ENCODE results near the gene PDE2A. TPM values are rescaled to one million over a fixed set of nuclear protein-coding genes. Genes with fewer than 3 reads are reported as not detected.
A peak's percentile ranks its signal among the peaks of the same experiment; 100 is the strongest.

The PDE2A gene
- total RNA-seq, 1 experiment from 2014 or later = 0.74 TPM

DNA sequence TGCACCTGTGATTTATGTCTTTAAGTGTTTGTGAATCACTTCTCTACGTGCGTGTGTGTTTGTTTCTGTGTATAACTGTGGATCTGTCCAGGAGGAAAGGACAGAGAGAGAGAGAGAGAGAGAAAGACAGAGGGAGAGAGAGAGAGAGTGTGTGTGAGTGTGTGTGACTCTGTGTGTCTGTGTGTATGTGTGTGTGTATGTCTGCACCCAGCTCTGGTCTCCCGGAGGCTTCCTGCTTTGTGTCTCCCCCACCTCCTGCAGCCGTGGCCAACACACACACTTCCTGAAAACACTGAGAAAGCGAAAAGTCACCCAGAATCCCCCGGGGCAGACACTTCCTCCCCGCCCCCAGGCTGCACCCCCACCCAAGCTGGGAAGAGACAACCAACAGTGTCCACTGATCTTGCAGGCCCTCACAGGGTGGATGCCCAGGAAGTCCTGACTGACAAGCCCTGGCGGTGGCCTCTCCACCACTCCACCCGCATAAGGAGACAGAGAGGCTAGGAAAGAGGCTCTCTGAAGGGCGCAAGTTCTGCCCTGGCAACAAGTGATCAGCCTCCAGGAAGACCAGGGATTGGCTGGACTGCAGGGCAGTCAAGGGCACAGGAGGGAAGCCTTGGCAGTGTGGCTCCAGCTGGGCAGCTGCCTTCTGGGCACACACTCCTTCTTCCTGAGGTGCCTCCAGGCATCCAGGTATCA is 48.0 kb upstream of the PDE2A start:
- peak overlapping the region; percentile 47 to 69 for H3K4me3 ChIP-seq (ENCODE audit: low read depth in 2 of 2, low read length in 2 of 2)
- in situ Hi-C loops (cut with HindIII; ENCODE audit: low pct_unique_long_range_greater_than_20kb, low sequenced_read_pairs) (no loop called here), intact Hi-C loops (cut with micrococcal nuclease; ENCODE audit: unreplicated experiment) (no loop called here)
- DNase-seq (ENCODE audit: low read depth, low spot score) (peak; percentile 25), ATAC-seq (peak; percentile 96)
- H3K27ac ChIP-seq (ENCODE audit: low read length) = peak overlapping the region; percentile 93
- 0 out of 2 replicates have a peak, but pooled peaks have one; percentile 10 for TF ChIP-seq SIN3A (IDR thresholded peaks at IDR 0.05; ENCODE audit: borderline replicate concordance, insufficient read depth, low read depth, low read length)
- peak; percentile 74 for TF ChIP-seq POLR2AphosphoS5 (IDR thresholded peaks at IDR 0.05; ENCODE audit: low read depth, low read length)
- TF ChIP-seq TCF7L2 (IDR thresholded peaks at IDR 0.05; ENCODE audit: low read depth, low read length) = no peak
- TF ChIP-seq, protein P1, sequence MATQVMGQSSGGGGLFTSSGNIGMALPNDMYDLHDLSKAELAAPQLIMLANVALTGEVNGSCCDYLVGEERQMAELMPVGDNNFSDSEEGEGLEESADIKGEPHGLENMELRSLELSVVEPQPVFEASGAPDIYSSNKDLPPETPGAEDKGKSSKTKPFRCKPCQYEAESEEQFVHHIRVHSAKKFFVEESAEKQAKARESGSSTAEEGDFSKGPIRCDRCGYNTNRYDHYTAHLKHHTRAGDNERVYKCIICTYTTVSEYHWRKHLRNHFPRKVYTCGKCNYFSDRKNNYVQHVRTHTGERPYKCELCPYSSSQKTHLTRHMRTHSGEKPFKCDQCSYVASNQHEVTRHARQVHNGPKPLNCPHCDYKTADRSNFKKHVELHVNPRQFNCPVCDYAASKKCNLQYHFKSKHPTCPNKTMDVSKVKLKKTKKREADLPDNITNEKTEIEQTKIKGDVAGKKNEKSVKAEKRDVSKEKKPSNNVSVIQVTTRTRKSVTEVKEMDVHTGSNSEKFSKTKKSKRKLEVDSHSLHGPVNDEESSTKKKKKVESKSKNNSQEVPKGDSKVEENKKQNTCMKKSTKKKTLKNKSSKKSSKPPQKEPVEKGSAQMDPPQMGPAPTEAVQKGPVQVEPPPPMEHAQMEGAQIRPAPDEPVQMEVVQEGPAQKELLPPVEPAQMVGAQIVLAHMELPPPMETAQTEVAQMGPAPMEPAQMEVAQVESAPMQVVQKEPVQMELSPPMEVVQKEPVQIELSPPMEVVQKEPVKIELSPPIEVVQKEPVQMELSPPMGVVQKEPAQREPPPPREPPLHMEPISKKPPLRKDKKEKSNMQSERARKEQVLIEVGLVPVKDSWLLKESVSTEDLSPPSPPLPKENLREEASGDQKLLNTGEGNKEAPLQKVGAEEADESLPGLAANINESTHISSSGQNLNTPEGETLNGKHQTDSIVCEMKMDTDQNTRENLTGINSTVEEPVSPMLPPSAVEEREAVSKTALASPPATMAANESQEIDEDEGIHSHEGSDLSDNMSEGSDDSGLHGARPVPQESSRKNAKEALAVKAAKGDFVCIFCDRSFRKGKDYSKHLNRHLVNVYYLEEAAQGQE (IDR thresholded peaks at IDR 0.05; ENCODE audit: insufficient read depth in 1 of 2, low read depth in 2 of 2, low read length in 1 of 2) = no peak
- no peaks in the 10 kb centered on the region for H3K27me3 ChIP-seq (ENCODE audit: control insufficient read depth, insufficient read depth, low read length)
- H3K4me1 ChIP-seq (ENCODE audit: control insufficient read depth, insufficient read depth, low read length) = peaks cover 19% of the 10 kb centered on the region
- POLR2A ChIA-PET = no interaction called here
- no peaks in the 10 kb centered on the region for H3K9me3 ChIP-seq (ENCODE audit: control insufficient read depth, insufficient read depth, low read depth, low read length)
- H3K36me3 ChIP-seq (ENCODE audit: control insufficient read depth, insufficient read depth, low read length) = no peaks in the 10 kb centered on the region
- CTCF ChIA-PET = interaction anchor here (1.1 to 1.2 kb wide), 2 partner anchors 37 to 72 kb away, joined by 3 to 4 read pairs; partner anchors contain the start of gene STARD10
- BruUV-seq (replicated peaks) = no TSS peak

DNA sequence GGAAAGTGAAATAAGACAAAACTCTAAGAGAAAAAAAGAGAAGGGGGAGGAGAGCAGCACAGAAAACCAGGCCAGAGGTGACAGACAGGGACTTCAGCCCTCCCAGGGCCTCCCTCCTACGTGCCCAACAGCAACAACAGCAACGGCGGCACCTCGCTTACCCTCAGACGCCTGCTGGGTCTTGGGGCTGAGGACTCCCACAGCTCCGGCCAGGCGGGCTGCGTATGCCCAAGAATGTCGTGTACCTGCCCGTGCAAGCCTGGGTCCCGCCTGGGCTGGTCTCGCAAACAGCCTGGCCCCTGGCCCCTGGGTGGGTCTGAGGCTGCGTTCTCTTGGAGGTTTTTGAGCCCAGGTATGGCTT is 47.4 kb upstream of the PDE2A start:
- no peak for DNase-seq (ENCODE audit: low read depth, low spot score)
- in situ Hi-C loops (cut with HindIII; ENCODE audit: low pct_unique_long_range_greater_than_20kb, low sequenced_read_pairs) = no loop called here
- TSS peak; percentile 89 for BruUV-seq (replicated peaks)

More for the DNA sequence above, 47.4 kb upstream of the PDE2A start:
- intact Hi-C loops (cut with micrococcal nuclease; ENCODE audit: unreplicated experiment) = no loop called here
- TF ChIP-seq, protein P1 (IDR thresholded peaks at IDR 0.05; ENCODE audit: insufficient read depth in 1 of 2, low read depth in 2 of 2, low read length in 1 of 2) = no peak
- TF ChIP-seq POLR2AphosphoS5 (IDR thresholded peaks at IDR 0.05; ENCODE audit: low read depth, low read length) (no peak), SIN3A (IDR thresholded peaks at IDR 0.05; ENCODE audit: borderline replicate concordance, insufficient read depth, low read depth, low read length) (no peak), TCF7L2 (IDR thresholded peaks at IDR 0.05; ENCODE audit: low read depth, low read length) (no peak)
- TF ChIP-seq, protein P2, sequence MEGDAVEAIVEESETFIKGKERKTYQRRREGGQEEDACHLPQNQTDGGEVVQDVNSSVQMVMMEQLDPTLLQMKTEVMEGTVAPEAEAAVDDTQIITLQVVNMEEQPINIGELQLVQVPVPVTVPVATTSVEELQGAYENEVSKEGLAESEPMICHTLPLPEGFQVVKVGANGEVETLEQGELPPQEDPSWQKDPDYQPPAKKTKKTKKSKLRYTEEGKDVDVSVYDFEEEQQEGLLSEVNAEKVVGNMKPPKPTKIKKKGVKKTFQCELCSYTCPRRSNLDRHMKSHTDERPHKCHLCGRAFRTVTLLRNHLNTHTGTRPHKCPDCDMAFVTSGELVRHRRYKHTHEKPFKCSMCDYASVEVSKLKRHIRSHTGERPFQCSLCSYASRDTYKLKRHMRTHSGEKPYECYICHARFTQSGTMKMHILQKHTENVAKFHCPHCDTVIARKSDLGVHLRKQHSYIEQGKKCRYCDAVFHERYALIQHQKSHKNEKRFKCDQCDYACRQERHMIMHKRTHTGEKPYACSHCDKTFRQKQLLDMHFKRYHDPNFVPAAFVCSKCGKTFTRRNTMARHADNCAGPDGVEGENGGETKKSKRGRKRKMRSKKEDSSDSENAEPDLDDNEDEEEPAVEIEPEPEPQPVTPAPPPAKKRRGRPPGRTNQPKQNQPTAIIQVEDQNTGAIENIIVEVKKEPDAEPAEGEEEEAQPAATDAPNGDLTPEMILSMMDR (IDR thresholded peaks at IDR 0.05) = no peak
- Histone ChIP-seq H3K27ac (ENCODE audit: low read length) (peak overlapping the region; percentile 93), H3K4me3 (ENCODE audit: low read depth in 2 of 2, low read length in 2 of 2) (peak overlapping the region; percentile 47 to 69), H3K27me3 (ENCODE audit: control insufficient read depth, insufficient read depth, low read length) (no peaks in the 10 kb centered on the region), H3K4me1 (ENCODE audit: control insufficient read depth, insufficient read depth, low read length) (peaks cover 19% of the 10 kb centered on the region), H3K9me3 (ENCODE audit: control insufficient read depth, insufficient read depth, low read depth, low read length) (no peaks in the 10 kb centered on the region), H3K36me3 (ENCODE audit: control insufficient read depth, insufficient read depth, low read length) (no peaks in the 10 kb centered on the region)
- ChIA-PET POLR2A (no interaction called here), CTCF (no interaction called here)
- ATAC-seq = peak; percentile 19

Measured in Panc1 (cell line).